GM12878 (cell line): ENCODE results near the gene ENAH.

Source experiments
- BCL11A ChIP-seq: IDR thresholded peaks from 2 replicates; pipeline ENCODE4 v1.6.1; 2011; ENCODE audit warnings: low read depth, low read length
- BRCA1 ChIP-seq: IDR thresholded peaks from 2 replicates; pipeline ENCODE4 v1.6.1; 2011; ENCODE audit warnings: low read depth, low read length, improper control_type of control experiment
- CREM ChIP-seq: IDR thresholded peaks from 2 replicates; pipeline ENCODE4 v1.6.1; 2014; ENCODE audit warnings: antibody characterized with exemption, low read depth
- EZH2 ChIP-seq: IDR thresholded peaks from 2 replicates; pipeline ENCODE4 v1.6.1; 2012; ENCODE audit warnings: low read depth, mild to moderate bottlenecking, control low read depth, inconsistent platforms, low read length, borderline replicate concordance; ENCODE audit not compliant: control insufficient read depth
- NFIC ChIP-seq: IDR thresholded peaks from 2 replicates; pipeline ENCODE4 v1.6.1; 2012; ENCODE audit warnings: low read depth, mild to moderate bottlenecking, inconsistent platforms, low read length, moderate library complexity
- ZNF384 ChIP-seq: IDR thresholded peaks from 2 replicates; pipeline ENCODE4 v1.6.1; 2012; ENCODE audit warnings: low read depth, mild to moderate bottlenecking, low read length, improper control_type of control experiment, borderline replicate concordance
- TF ChIP-seq, protein P1 (sequence below): IDR thresholded peaks from 2 replicates; pipeline ENCODE4 v1.6.1; 2012; ENCODE audit warnings: low read length, inconsistent platforms

DNA sequence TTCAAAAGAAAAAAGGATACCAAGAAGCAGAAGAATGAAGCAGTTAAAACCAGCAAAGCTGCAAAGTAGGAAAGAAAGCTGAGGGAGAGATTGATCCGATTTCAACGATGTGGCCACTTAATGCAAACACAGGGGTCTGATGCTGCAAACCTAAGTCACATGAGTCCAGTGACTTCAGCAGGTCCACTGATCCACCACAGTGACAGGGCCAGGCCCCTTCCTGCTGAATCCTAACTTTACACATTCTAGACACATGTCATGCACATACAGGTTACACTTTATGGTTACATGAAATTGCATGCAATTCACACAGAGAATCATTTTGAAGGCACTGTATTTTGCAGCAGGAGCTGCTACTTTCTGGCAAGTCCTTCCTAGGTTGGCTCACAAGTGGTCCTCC, 166.1 kb downstream of the ENAH start:
- TF ChIP-seq BCL11A, result no peak
- no peak for TF ChIP-seq BRCA1
- no peak for TF ChIP-seq ZNF384
- TF ChIP-seq, protein P1, sequence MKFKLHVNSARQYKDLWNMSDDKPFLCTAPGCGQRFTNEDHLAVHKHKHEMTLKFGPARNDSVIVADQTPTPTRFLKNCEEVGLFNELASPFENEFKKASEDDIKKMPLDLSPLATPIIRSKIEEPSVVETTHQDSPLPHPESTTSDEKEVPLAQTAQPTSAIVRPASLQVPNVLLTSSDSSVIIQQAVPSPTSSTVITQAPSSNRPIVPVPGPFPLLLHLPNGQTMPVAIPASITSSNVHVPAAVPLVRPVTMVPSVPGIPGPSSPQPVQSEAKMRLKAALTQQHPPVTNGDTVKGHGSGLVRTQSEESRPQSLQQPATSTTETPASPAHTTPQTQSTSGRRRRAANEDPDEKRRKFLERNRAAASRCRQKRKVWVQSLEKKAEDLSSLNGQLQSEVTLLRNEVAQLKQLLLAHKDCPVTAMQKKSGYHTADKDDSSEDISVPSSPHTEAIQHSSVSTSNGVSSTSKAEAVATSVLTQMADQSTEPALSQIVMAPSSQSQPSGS, result no peak
- no peak for TF ChIP-seq NFIC
- TF ChIP-seq CREM, result no peak
- TF ChIP-seq EZH2, result no peak
